RWPE1 (cell line): ENCODE measurements around the gene ACIN1.
A peak's percentile ranks its signal among the peaks of the same experiment; 100 is the strongest.

Experiments
- CTCF ChIA-PET: fragments of 350-600 bp; sonication (Branson Sonifier 250); formaldehyde crosslinking; extraction: SDS; loops from one replicate; lab custom pipeline; 2021; lab: Yijun Ruan, JAX
- POLR2A ChIA-PET: fragments of 400-600 bp; formaldehyde crosslinking; extraction: SDS; loops from one replicate; lab custom pipeline; 2020; ENCODE audit warnings: antibody characterized with exemption; ENCODE audit not compliant: low non-redundant PET; lab: Yijun Ruan, JAX
- DNase-seq: peaks from one replicate; pipeline ENCODE4 v3.0.0; 2012; ENCODE audit warnings: low spot score
- H3K27ac ChIP-seq: fragments of 450-650 bp; 2 replicates; pipeline ENCODE4 v1.5.1; 2017
- TF ChIP-seq, protein P1 (sequence below): fragments of 450-650 bp; conservative IDR thresholded peaks from 2 replicates; pipeline ENCODE4 v1.5.1; 2017; ENCODE audit warnings: low read depth, mild to moderate bottlenecking

ACIN1 gene

DNA sequence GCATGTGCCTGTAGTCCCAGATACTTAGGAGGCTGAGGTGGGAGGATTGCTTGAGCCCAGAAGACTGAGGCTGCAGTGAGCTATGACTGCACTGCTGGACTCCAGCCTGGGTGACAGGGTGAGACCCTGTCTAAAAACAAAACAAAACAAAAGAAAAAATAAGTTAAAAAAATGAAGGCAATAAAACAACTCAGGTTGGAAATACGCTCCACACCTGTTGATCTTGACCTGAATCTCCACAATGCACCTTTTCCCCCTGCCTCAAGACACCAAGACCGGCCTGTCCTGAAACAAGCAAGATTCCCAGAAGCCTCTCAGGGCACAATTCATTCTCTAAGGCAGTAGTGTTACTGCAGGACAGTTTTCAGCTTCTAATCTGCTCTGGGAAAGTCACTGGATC lies 44.9 kb upstream of the ACIN1 start:
- no peak for DNase-seq
- H3K27ac ChIP-seq: peak overlapping the region; percentile 93
- ChIA-PET CTCF (no interaction called here), POLR2A (no interaction called here)
- TF ChIP-seq, protein P1, sequence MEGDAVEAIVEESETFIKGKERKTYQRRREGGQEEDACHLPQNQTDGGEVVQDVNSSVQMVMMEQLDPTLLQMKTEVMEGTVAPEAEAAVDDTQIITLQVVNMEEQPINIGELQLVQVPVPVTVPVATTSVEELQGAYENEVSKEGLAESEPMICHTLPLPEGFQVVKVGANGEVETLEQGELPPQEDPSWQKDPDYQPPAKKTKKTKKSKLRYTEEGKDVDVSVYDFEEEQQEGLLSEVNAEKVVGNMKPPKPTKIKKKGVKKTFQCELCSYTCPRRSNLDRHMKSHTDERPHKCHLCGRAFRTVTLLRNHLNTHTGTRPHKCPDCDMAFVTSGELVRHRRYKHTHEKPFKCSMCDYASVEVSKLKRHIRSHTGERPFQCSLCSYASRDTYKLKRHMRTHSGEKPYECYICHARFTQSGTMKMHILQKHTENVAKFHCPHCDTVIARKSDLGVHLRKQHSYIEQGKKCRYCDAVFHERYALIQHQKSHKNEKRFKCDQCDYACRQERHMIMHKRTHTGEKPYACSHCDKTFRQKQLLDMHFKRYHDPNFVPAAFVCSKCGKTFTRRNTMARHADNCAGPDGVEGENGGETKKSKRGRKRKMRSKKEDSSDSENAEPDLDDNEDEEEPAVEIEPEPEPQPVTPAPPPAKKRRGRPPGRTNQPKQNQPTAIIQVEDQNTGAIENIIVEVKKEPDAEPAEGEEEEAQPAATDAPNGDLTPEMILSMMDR: no peak

DNA sequence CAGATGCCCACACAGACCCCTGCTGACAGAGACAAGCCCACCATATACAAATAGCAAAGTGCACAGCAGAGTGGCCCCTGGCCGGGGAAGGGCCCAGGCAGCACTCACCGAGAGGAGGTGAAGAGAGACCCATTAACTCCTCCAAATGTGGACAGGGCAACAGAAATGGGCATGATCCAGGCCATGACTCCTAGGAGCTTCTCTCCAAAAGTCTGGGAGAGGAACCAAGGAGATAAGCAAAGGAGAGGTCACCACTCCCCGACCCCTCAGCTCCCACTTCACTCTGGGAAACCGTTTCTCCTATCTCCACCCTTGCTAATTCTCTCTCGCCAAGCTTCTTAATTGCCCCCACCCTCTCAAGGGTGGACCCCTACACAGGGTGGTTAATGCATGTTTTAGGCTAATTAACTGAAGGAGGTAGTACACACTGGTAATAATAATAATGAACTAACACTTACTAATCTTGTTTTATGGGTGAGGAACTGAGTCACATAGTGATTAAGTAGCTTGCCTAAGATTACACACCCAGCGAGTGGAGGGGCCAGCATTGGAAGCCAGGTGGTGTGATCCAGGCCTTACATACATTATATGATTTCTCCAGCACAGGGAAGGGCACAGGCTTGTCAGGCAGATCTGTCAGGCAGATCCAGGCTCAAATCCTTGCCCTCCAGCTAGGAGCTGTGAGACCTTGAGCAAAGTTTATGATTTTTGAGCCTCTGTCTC lies 43.0 kb upstream of the ACIN1 start:
- TF ChIP-seq, protein P1: no peak
- CTCF ChIA-PET: interaction anchor here (0.7 kb wide), 1 partner anchor 16 kb away, joined by 6 read pairs; no protein-coding TSS in a partner anchor
- POLR2A ChIA-PET: interaction anchor here (0.7 to 0.8 kb wide), 2 partner anchors 17 to 44 kb away, joined by 4 to 5 read pairs; no protein-coding TSS in a partner anchor
- DNase-seq: peak; percentile 73
- H3K27ac ChIP-seq: peak overlapping the region; percentile 93

DNA sequence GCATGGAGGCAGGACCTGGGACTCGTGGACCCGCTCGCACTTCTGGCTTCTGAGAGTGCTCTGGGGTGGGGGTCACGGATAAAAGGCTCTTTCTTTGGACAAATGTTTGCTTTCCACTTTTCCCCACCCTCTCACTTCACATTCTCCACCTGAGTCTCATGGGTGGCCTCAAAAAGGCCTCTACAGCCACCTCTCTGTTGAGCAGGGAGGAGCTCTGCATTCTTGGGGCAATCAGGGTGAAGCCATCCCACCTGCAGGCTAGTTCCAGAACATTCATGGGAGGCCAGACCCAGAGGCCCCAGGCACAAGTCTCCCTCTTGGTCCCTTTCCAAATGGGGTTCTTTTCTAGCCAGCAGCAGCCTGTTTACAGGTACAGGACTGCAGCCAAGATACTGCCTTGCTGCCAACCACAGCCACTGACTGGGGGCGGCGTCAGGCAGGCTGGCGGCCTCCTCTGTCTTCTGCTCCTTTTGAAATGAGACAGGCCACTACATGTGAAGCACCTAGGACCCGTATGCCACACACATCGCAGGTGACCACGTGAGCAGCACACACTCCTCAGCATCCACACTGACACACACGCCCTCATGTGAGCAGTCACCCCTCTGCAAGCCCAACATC lies 42.4 kb upstream of the ACIN1 start:
- POLR2A ChIA-PET: no interaction called here
- peak; percentile 52 for DNase-seq
- peak overlapping the region; percentile 93 for H3K27ac ChIP-seq
- CTCF ChIA-PET: interaction anchor here (0.6 to 1.7 kb wide), 3 partner anchors 16 to 162 kb away, joined by 3 to 6 read pairs (median 4); no protein-coding TSS in a partner anchor
- TF ChIP-seq, protein P1: no peak

DNA sequence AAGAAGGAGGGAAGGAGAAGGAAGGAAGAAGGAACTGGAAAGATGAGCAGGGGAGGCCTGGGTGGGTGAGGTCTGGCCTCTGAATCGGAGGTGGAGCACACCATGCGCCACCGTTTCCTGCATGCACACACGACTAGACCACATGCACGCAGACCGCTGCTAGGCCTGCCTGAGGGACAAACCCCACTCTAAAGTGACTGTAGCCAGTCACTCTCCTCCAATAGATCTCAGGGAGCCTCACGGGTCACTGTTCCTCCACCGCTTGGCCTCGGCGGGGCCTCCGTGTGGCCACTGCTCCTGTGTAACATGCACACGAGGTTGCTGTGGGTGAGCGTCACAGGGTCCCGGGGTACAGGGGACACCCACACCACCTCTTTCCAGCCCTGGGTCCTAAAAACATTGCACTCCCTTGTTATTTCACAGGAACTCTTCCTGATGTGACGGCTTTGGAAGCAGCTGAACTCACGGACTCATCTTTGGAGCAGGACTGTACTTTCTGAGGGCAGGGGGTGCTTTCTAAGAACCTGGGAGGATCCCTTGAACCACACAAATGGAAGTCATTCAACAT lies 41.7 kb upstream of the ACIN1 start:
- H3K27ac ChIP-seq: peak overlapping the region; percentile 93
- ChIA-PET POLR2A (no interaction called here), CTCF (interaction anchor here (0.6 to 1.7 kb wide), 2 partner anchors 36 to 163 kb away, joined by 3 to 4 read pairs; no protein-coding TSS in a partner anchor)
- no peak for DNase-seq
- TF ChIP-seq, protein P1: no peak

DNA sequence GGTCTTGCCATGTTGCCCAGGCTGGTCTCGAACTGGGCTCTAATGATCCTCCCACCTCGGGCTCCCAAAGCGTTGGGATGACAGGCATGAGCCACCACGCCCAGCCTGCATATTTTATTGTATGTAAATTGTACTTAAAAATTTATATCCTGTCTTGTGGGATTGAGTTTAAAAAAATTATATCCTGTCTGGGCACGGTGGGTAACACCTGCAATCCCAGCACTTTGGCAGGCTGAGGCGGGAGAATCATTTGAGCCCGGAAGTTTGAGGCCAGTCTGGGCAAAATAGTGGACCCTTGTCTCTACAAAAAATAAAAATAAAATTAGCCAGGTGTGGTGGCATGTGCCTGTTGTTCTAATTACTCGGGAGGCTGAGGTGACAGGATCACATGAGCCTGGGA lies 38.0 kb upstream of the ACIN1 start:
- peak overlapping the region; percentile 79 for H3K27ac ChIP-seq
- TF ChIP-seq, protein P1: no peak
- CTCF ChIA-PET: interaction anchor here (1.3 kb wide), 1 partner anchor 12 kb away, joined by 4 read pairs; no protein-coding TSS in a partner anchor
- DNase-seq: no peak
- POLR2A ChIA-PET: no interaction called here

DNA sequence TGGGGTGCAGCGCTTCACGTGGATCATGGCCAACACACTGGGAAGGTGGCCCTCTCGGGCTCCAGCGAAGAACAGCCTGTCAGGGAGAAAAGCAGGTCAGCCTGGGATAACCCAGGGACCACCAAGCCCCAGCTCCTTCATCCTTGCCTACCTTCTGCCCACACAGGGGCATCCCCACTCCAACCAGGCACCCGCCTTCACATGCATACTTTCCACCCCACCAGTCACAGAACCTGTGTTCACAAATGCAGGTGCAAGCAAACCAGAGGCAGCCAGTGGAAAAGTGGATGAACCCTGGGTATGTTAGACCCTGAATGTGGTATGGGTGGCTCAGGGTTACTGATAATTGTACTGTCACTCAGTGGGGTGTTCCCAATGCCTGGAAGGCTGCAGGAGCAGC lies 36.5 kb upstream of the ACIN1 start:
- ChIA-PET CTCF (interaction anchor here (0.5 to 1.1 kb wide), 3 partner anchors 11 to 55 kb away, joined by 3 to 4 read pairs (median 3); no protein-coding TSS in a partner anchor), POLR2A (no interaction called here)
- H3K27ac ChIP-seq: peak overlapping the region; percentile 79
- TF ChIP-seq, protein P1: no peak
- DNase-seq: no peak
